K562 (cell line): Measurements from ENCODE around the gene MRPL55. TPM values are rescaled to one million over a fixed set of nuclear protein-coding genes. Genes with fewer than 3 reads are reported as not detected.

ENCODE experiments used
- ASH1L ChIP-seq: fragments of 450-650 bp; IDR thresholded peaks from 2 replicates; pipeline ENCODE4 v1.6.1; 2018; ENCODE audit warnings: borderline replicate concordance, mild to moderate bottlenecking, low read depth; ENCODE audit not compliant: partially characterized antibody
- IRF1 ChIP-seq: sonication (generic); formaldehyde crosslinking; IDR thresholded peaks from 2 replicates; pipeline ENCODE4 v1.8.0; 2022; ENCODE audit warnings: missing genetic modification reagents, mild to moderate bottlenecking, borderline replicate concordance
- MYBL2 ChIP-seq, 2 experiments: fragments of 450-650 bp in 1 of 2; sonication (generic) in 1 of 2; formaldehyde crosslinking in 1 of 2; IDR thresholded peaks; 2 replicates each; pipeline versions ENCODE4 v1.6.1 to v1.8.1; 2017 to 2022; ENCODE audit warnings: borderline replicate concordance in 1 of 2, inconsistent platforms in 1 of 2, low read depth in 1 of 2, mild to moderate bottlenecking in 1 of 2, missing genetic modification reagents in 1 of 2, moderate library complexity in 1 of 2
- NR2C1 ChIP-seq, 2 experiments: fragments of 450-650 bp; IDR thresholded peaks; 2 replicates each; pipeline ENCODE4 v1.6.1; 2017; ENCODE audit warnings: mild to moderate bottlenecking in 2 of 2, antibody characterized with exemption in 1 of 2, inconsistent platforms in 1 of 2, missing compliant biosample characterization in 1 of 2, missing genetic modification characterization in 1 of 2
- NR2C2 ChIP-seq, 2 experiments: fragments of 200-800 bp in 1 of 2; sonication (Bioruptor generic) in 1 of 2; sonication (generic) in 1 of 2; formaldehyde crosslinking in 1 of 2; IDR thresholded peaks; 2 replicates each; pipeline versions ENCODE4 v1.6.1 to v1.8.0; 2016 to 2022; ENCODE audit warnings: mild to moderate bottlenecking in 1 of 2, missing compliant biosample characterization in 1 of 2, missing genetic modification characterization in 1 of 2, missing genetic modification reagents in 1 of 2
- PRPF4 ChIP-seq: fragments of 200-400 bp; formaldehyde crosslinking; IDR thresholded peaks from one replicate; pipeline ENCODE4 v1.6.1; 2017; ENCODE audit warnings: low read length, low read depth, mild to moderate bottlenecking; ENCODE audit not compliant: insufficient read depth, poor library complexity, severe bottlenecking
- TAF9B ChIP-seq: fragments of 450-650 bp; IDR thresholded peaks from 2 replicates; pipeline ENCODE4 v1.6.1; 2018; ENCODE audit warnings: mild to moderate bottlenecking; ENCODE audit not compliant: partially characterized antibody
- TCF7 ChIP-seq: sonication (generic); IDR thresholded peaks from 2 replicates; pipeline ENCODE4 v1.6.1; 2016; ENCODE audit warnings: antibody characterized with exemption, borderline replicate concordance
- TFAP4 ChIP-seq: sonication (generic); formaldehyde crosslinking; IDR thresholded peaks from 2 replicates; pipeline ENCODE4 v1.8.0; 2022; ENCODE audit warnings: missing genetic modification reagents, mild to moderate bottlenecking, moderate library complexity, borderline replicate concordance
- THAP12 ChIP-seq: fragments of 250-450 bp; sonication (Bioruptor Pico); IDR thresholded peaks from 2 replicates; pipeline ENCODE4 v1.9.0; 2021; ENCODE audit warnings: mild to moderate bottlenecking, inconsistent platforms
- TSHZ1 ChIP-seq: fragments of 250-450 bp; sonication (Bioruptor Pico); IDR thresholded peaks from 2 replicates; pipeline ENCODE4 v1.4.0; 2020; ENCODE audit warnings: mild to moderate bottlenecking, moderate library complexity
- ZFPM2 ChIP-seq: fragments of 250-450 bp; sonication (Bioruptor Pico); IDR thresholded peaks from 2 replicates; pipeline ENCODE4 v1.5.1; 2022; ENCODE audit warnings: mild to moderate bottlenecking
- ZNF589 ChIP-seq: fragments of 200-800 bp; sonication (Bioruptor generic); IDR thresholded peaks from 2 replicates; pipeline ENCODE4 v1.6.1; 2016; ENCODE audit warnings: low read depth, missing genetic modification characterization, missing compliant biosample characterization
- ZNF780A ChIP-seq: fragments of 250-450 bp; sonication (Bioruptor Pico); IDR thresholded peaks from 2 replicates; pipeline ENCODE4 v1.5.0; 2021; ENCODE audit warnings: mild to moderate bottlenecking
- polyA plus RNA-seq, 8 experiments: library from polyadenylated mRNA; depleted of rRNA in 4 of 8; stranded (reverse) in 5 of 8; unstranded in 3 of 8; fragments of >200 nt; fragmentation: Nextera tagmentation in 2 of 8; fragmentation: Illumina TruSeq in 1 of 8; extraction: Ambion mirVana in 2 of 8; extraction: Trizol in 1 of 8; gene quantifications; 2 replicates each; pipeline versions ENCODE4 v1.2.1 to v1.2.3, GENCODE V29; 2011 to 2014; ENCODE audit warnings: inconsistent platforms in 1 of 8, missing spikeins in 1 of 8
- total RNA-seq, 7 experiments: library from RNA; depleted of rRNA in 6 of 7; stranded (reverse); fragments of >200 nt in 6 of 7; fragmentation: Illumina TruSeq in 2 of 7; extraction: Trizol in 2 of 7; gene quantifications; 2 replicates each; pipeline versions ENCODE4 v1.2.1 to v1.2.3, GENCODE V29; 2011 to 2021; ENCODE audit warnings: low replicate concordance in 1 of 7

The MRPL55 gene
- total and polyA plus RNA-seq, 9 of the 15 experiments (the other 6 are each of a cell fraction or from before 2014, with no cell fraction given), result 34.9 to 228 (median 81.0) TPM

- TF ChIP-seq TSHZ1 (CRISPR knock-in tag) (no peak), ZNF589 (CRISPR knock-in tag) (no peak), THAP12 (CRISPR knock-in tag) (peak; percentile 88), TCF7 (no peak), PRPF4 (no peak), ASH1L (no peak), MYBL2 (IDR thresholded peaks at IDR 0.05; ENCODE audit: low read depth) (peak; percentile 68; the same call in 1 of the 2 replicates), MYBL2 (CRISPR knock-in tag; IDR thresholded peaks at IDR 0.05; ENCODE audit: borderline replicate concordance) (no peak), TFAP4 (CRISPR knock-in tag) (peak; percentile 75), ZFPM2 (CRISPR knock-in tag) (peak; percentile 65; the same call in 1 of the 2 replicates), ZNF780A (no peak), NR2C1 (IDR thresholded peaks at IDR 0.05) (peak; percentile 48), NR2C1 (tag; IDR thresholded peaks at IDR 0.05) (peak; percentile 52; the same call in 1 of the 2 replicates), NR2C2 (CRISPR knock-in tag; IDR thresholded peaks at IDR 0.05) (peak; percentile 66; the same call in 1 of the 2 replicates), NR2C2 (tag; IDR thresholded peaks at IDR 0.05) (peak; percentile 96), TAF9B (no peak), IRF1 (no peak; the same call in 1 of the 2 replicates)
Observed at GRCh38 chr1:228102791-228103620, 6.1 kb downstream of the MRPL55 start, which contains the start of gene C1orf35 (continued).
